SJSA1 (cell line): ENCODE data around the gene MAGEC1. TPM values are rescaled to one million over a fixed set of nuclear protein-coding genes. Genes with fewer than 3 reads are reported as not detected.

Source experiments
- DNase-seq, 2 experiments: peaks; one replicate each; pipeline ENCODE4 v3.0.0-alpha.2; 2015 to 2020; ENCODE audit warnings: low spot score in 2 of 2, low read depth in 1 of 2
- H3K27ac ChIP-seq: fragments of 250-450 bp; sonication (Bioruptor Pico); 2 replicates; pipeline ENCODE4 v1.5.1; 2020; ENCODE audit warnings: mild to moderate bottlenecking, moderate library complexity
- H3K27me3 ChIP-seq: fragments of 250-450 bp; sonication (Bioruptor Pico); replicated peaks from 2 replicates; pipeline ENCODE4 v1.5.1; 2020; ENCODE audit warnings: mild to moderate bottlenecking, moderate library complexity
- H3K36me3 ChIP-seq: fragments of 250-450 bp; sonication (Bioruptor Pico); 2 replicates; pipeline ENCODE4 v1.5.1; 2020; ENCODE audit warnings: mild to moderate bottlenecking
- H3K4me1 ChIP-seq: fragments of 250-450 bp; sonication (Bioruptor Pico); replicated peaks from 2 replicates; pipeline ENCODE4 v1.6.1; 2021; ENCODE audit warnings: mild to moderate bottlenecking
- H3K4me3 ChIP-seq: fragments of 250-450 bp; sonication (Bioruptor Pico); 2 replicates; pipeline ENCODE4 v1.5.1; 2020; ENCODE audit warnings: mild to moderate bottlenecking
- H3K9me3 ChIP-seq: fragments of 250-450 bp; sonication (Bioruptor Pico); replicated peaks from 2 replicates; pipeline ENCODE4 v1.5.1; 2020; ENCODE audit warnings: mild to moderate bottlenecking
- total RNA-seq: library from RNA; depleted of rRNA; stranded (reverse); fragments of >200 nt; shearing (Covaris generic); gene quantifications from 2 replicates; pipeline ENCODE4 v1.2.3, GENCODE V29; 2014; rRNA removed

Gene MAGEC1
- total RNA-seq, 1 experiment from 2014 or later, result not detected

DNA sequence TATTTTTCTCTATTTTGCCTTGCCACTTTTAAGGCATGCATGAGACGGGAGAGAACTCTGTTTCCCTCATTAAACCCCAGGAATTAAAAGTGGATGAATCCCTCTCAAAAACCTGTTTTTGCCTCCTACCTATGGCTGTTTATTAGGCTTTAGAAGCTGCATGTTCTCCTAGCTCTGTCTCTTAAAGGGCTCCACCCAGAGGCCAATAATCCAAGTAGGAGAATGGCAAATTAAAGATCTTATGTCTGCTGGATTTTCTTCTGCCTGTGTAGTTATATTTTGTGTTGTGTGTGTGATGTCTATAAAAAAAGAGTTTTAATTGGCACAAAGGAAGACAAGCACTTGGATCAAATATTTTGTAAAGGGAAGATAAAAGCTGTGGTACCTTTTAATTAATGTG lies 32.4 kb downstream of the MAGEC1 start:
- no peaks in the 10 kb centered on the region for H3K36me3 ChIP-seq
- no peaks in the 10 kb centered on the region for H3K4me1 ChIP-seq
- H3K27me3 ChIP-seq, result no peaks in the 10 kb centered on the region
- no peak overlapping the region for H3K27ac ChIP-seq
- no peak overlapping the region for H3K4me3 ChIP-seq
- no peak for DNase-seq
- H3K9me3 ChIP-seq, result no peaks in the 10 kb centered on the region

DNA sequence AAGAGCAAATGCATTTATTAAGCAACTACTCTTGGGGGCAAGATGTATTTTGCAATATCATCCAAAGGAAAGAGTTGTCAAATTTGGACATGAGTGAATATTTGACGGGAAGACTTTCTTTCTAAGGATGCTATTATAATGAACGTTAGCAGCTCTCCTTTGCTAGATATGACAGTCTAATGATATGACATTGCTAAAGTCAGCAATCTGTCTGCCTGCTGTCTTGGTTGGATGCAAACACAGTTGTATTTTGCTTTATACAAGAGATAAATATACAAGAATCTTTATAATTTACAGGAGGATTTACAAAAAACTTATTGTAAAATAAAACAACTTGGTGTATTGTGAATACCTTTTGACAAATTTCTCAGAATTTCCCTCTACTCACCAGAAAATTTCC lies 37.5 kb downstream of the MAGEC1 start:
- no peak overlapping the region for H3K27ac ChIP-seq
- no peaks in the 10 kb centered on the region for H3K36me3 ChIP-seq
- no peaks in the 10 kb centered on the region for H3K9me3 ChIP-seq
- DNase-seq, result no peak
- no peaks in the 10 kb centered on the region for H3K27me3 ChIP-seq
- H3K4me3 ChIP-seq, result no peak overlapping the region
- H3K4me1 ChIP-seq, result no peaks in the 10 kb centered on the region

DNA sequence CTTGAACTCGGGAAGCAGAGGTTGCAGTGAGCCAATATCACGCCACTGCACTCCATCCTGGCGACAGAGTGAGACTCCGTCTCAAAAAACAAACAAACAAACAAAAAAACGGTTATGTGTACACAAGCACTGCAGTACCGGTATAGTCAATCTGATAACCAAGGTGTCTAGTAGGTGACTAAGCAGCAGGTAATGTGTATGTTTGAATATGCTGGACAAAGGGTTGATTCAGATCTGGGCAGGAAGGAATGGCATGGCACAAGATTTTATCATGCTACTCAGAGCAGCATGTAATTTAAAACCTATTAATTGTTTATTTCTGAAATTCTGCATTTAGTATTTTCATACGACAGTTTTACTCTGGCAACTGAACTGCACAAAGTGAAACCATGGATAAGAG lies 41.7 kb downstream of the MAGEC1 start:
- Histone ChIP-seq H3K9me3 (no peaks in the 10 kb centered on the region), H3K36me3 (no peaks in the 10 kb centered on the region), H3K4me1 (no peaks in the 10 kb centered on the region), H3K4me3 (no peak overlapping the region), H3K27ac (no peak overlapping the region), H3K27me3 (no peaks in the 10 kb centered on the region)
- DNase-seq, result no peak

DNA sequence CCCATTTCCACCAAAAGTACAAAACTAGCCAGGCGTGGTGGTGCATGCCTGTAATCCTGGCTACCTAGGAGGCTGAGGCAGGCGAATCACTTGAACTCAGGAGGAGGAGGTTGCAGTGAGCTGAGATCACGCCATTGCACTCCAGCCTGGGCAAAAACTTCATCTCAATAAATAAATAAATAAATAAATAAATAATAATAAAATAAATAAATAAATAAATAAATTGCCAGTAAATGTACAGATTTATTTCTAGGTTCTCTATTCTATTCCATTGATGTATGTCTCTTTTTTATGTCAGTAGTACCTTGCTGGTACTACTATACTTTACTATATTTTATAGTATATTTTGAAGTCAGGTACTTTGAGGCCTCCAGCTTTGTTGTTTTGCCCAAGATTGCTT lies 43.7 kb downstream of the MAGEC1 start:
- Histone ChIP-seq H3K4me3 (no peak overlapping the region), H3K9me3 (no peaks in the 10 kb centered on the region), H3K4me1 (no peaks in the 10 kb centered on the region), H3K27ac (no peak overlapping the region), H3K36me3 (no peaks in the 10 kb centered on the region), H3K27me3 (no peaks in the 10 kb centered on the region)
- no peak for DNase-seq

DNA sequence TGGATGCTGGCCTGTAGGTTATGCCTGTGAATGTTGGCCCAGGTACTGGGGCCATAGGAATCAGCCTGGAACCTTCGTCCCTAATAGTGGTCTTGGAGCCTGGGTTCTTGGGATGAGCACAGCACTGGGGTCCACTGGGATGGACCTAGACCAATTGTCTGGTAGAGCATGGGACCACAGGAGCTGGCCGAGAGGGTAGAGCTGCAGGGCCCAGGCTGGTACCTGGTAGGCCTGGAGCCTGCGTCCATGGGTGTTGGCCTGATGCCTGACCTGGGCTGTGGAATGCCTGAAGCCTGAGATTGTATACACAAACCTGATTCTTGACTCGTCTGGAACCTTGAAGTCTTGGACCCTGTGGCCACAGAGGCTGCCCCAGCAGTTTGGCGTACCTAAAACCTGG lies 48.9 kb downstream of the MAGEC1 start:
- no peaks in the 10 kb centered on the region for H3K9me3 ChIP-seq
- H3K36me3 ChIP-seq, result no peaks in the 10 kb centered on the region
- no peak overlapping the region for H3K4me3 ChIP-seq
- H3K27ac ChIP-seq, result no peak overlapping the region
- no peaks in the 10 kb centered on the region for H3K27me3 ChIP-seq
- DNase-seq, result no peak
- no peaks in the 10 kb centered on the region for H3K4me1 ChIP-seq

DNA sequence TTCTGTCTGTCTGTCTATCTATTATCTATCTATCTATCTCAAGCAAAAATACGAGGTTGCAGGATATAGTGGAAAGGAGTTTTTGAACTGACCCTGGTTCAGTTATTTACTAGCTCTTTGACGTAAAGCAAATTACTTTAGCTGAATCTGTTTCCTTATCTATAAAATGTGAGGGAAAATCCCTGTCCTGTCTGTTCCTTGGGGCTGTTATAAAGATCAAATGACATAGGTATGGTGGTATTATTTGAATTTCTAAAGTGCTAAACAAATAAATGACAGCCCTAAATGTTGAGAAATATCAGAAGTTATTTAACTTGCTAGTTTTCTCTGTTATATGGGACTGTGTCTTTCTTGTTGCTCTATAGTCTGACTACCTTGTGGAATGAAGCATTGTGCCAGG lies 55.0 kb downstream of the MAGEC1 start:
- Histone ChIP-seq H3K4me1 (no peaks in the 10 kb centered on the region), H3K27ac (no peak overlapping the region), H3K4me3 (no peak overlapping the region), H3K27me3 (no peaks in the 10 kb centered on the region), H3K9me3 (no peaks in the 10 kb centered on the region), H3K36me3 (no peaks in the 10 kb centered on the region)
- no peak for DNase-seq

Other genes with a start within 250 kb of the MAGEC1 start
- not detected in 2 replicates for gene SPANXD, start 205.2 kb upstream of the MAGEC1 start, total RNA-seq
- not detected in 2 replicates for gene MAGEC3, start 65.6 kb upstream of the MAGEC1 start, total RNA-seq